H1 (cell line): ENCODE data around the gene GALNT15. TPM values are rescaled to one million over a fixed set of nuclear protein-coding genes. Genes with fewer than 3 reads are reported as not detected.

Experiments used
- TCF12 ChIP-seq: IDR thresholded peaks from 2 replicates; pipeline ENCODE4 v1.6.1; 2011; ENCODE audit warnings: low read depth, mild to moderate bottlenecking, low read length
- polyA plus RNA-seq, 7 experiments: library from polyadenylated mRNA; depleted of rRNA in 3 of 7; stranded (reverse) in 5 of 7; unstranded in 2 of 7; fragments of >200 nt in 5 of 7; fragments of 200-250 nt in 2 of 7; gene quantifications; 1 replicate in 5 of 7; 2 replicates in 1 of 7; 4 replicates in 1 of 7; pipeline versions ENCODE4 v1.2.1 to v1.2.3, GENCODE V29; 2011 to 2013; ENCODE audit warnings: missing spikeins in 2 of 7, mixed read lengths in 2 of 7
- total RNA-seq: library from RNA; stranded (reverse); fragmentation: NEBNext Ultra II Directional; extraction: Animal tissue kit (Norgen Biotek cat#: 25700); gene quantifications from 2 replicates; pipeline ENCODE4 v1.2.1, GENCODE V29; 2021
- TF ChIP-seq, protein P1 (sequence below): fragments of 300-600 bp; sonication (generic); IDR thresholded peaks from 2 replicates; pipeline ENCODE4 v1.7.1; 2012; ENCODE audit warnings: low read length, moderate library complexity, mild to moderate bottlenecking, inconsistent platforms; ENCODE audit not compliant: insufficient replicate concordance

GALNT15 gene
- total and polyA plus RNA-seq, 2 of the 8 experiments (the other 6 are each of a cell fraction or from before 2014, with no cell fraction given): 0.02 TPM; not detected in 1

DNA sequence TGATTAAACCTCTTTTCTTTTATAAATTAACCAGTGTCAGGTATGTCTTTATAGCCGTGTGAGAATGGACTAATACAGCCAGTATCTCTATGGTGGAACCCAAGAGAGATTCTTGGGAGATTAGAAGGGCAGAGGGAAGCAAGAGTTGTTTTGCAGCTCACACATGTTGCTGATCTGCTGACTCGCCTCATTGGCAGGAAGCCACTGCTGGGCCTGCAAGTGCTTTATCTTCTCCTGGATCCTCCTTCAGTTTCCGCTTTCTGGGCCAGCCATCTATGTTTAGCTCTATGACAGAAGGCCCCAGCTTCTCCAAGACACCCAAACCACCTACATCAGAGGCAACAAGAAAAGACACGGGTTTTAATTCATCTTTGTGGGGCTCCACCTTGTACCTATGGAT is 23.4 kb upstream of the GALNT15 start (continued):
- TF ChIP-seq, protein P1, sequence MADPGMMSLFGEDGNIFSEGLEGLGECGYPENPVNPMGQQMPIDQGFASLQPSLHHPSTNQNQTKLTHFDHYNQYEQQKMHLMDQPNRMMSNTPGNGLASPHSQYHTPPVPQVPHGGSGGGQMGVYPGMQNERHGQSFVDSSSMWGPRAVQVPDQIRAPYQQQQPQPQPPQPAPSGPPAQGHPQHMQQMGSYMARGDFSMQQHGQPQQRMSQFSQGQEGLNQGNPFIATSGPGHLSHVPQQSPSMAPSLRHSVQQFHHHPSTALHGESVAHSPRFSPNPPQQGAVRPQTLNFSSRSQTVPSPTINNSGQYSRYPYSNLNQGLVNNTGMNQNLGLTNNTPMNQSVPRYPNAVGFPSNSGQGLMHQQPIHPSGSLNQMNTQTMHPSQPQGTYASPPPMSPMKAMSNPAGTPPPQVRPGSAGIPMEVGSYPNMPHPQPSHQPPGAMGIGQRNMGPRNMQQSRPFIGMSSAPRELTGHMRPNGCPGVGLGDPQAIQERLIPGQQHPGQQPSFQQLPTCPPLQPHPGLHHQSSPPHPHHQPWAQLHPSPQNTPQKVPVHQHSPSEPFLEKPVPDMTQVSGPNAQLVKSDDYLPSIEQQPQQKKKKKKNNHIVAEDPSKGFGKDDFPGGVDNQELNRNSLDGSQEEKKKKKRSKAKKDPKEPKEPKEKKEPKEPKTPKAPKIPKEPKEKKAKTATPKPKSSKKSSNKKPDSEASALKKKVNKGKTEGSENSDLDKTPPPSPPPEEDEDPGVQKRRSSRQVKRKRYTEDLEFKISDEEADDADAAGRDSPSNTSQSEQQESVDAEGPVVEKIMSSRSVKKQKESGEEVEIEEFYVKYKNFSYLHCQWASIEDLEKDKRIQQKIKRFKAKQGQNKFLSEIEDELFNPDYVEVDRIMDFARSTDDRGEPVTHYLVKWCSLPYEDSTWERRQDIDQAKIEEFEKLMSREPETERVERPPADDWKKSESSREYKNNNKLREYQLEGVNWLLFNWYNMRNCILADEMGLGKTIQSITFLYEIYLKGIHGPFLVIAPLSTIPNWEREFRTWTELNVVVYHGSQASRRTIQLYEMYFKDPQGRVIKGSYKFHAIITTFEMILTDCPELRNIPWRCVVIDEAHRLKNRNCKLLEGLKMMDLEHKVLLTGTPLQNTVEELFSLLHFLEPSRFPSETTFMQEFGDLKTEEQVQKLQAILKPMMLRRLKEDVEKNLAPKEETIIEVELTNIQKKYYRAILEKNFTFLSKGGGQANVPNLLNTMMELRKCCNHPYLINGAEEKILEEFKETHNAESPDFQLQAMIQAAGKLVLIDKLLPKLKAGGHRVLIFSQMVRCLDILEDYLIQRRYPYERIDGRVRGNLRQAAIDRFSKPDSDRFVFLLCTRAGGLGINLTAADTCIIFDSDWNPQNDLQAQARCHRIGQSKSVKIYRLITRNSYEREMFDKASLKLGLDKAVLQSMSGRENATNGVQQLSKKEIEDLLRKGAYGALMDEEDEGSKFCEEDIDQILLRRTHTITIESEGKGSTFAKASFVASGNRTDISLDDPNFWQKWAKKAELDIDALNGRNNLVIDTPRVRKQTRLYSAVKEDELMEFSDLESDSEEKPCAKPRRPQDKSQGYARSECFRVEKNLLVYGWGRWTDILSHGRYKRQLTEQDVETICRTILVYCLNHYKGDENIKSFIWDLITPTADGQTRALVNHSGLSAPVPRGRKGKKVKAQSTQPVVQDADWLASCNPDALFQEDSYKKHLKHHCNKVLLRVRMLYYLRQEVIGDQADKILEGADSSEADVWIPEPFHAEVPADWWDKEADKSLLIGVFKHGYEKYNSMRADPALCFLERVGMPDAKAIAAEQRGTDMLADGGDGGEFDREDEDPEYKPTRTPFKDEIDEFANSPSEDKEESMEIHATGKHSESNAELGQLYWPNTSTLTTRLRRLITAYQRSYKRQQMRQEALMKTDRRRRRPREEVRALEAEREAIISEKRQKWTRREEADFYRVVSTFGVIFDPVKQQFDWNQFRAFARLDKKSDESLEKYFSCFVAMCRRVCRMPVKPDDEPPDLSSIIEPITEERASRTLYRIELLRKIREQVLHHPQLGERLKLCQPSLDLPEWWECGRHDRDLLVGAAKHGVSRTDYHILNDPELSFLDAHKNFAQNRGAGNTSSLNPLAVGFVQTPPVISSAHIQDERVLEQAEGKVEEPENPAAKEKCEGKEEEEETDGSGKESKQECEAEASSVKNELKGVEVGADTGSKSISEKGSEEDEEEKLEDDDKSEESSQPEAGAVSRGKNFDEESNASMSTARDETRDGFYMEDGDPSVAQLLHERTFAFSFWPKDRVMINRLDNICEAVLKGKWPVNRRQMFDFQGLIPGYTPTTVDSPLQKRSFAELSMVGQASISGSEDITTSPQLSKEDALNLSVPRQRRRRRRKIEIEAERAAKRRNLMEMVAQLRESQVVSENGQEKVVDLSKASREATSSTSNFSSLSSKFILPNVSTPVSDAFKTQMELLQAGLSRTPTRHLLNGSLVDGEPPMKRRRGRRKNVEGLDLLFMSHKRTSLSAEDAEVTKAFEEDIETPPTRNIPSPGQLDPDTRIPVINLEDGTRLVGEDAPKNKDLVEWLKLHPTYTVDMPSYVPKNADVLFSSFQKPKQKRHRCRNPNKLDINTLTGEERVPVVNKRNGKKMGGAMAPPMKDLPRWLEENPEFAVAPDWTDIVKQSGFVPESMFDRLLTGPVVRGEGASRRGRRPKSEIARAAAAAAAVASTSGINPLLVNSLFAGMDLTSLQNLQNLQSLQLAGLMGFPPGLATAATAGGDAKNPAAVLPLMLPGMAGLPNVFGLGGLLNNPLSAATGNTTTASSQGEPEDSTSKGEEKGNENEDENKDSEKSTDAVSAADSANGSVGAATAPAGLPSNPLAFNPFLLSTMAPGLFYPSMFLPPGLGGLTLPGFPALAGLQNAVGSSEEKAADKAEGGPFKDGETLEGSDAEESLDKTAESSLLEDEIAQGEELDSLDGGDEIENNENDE: no peak
- no peak for TF ChIP-seq TCF12
